Measurements from ENCODE around the gene PRR5. TPM values are rescaled to one million over a fixed set of nuclear protein-coding genes. Genes with fewer than 3 reads are reported as not detected.

PRR5 gene
- total RNA-seq, 1 experiment from 2014 or later, result 11.8 TPM

- Histone ChIP-seq H3K79me1 (ENCODE audit: insufficient read depth, low read depth, low read length, poor library complexity, severe bottlenecking) (no peaks in the 10 kb centered on the region), H4K20me1 (ENCODE audit: control insufficient read depth, insufficient read depth, insufficient read length) (no peaks in the 10 kb centered on the region), H4K91ac (ENCODE audit: insufficient read length, low read depth, low read length) (no peak overlapping the region), H3K56ac (ENCODE audit: insufficient read length, low read depth, low read length) (no peak overlapping the region), H3K23me2 (ENCODE audit: insufficient read length, low read depth, low read length, poor library complexity, severe bottlenecking) (no peaks in the 10 kb centered on the region), H3K27me3 (ENCODE audit: insufficient read depth, low read length) (no peaks in the 10 kb centered on the region), H2BK20ac (ENCODE audit: low read depth, low read length, poor library complexity, severe bottlenecking) (no peak overlapping the region), H2BK15ac (ENCODE audit: low read depth, low read length) (no peak overlapping the region), H2BK12ac (ENCODE audit: insufficient read length, low read depth, low read length) (no peak overlapping the region), H3K23ac (ENCODE audit: insufficient read length, low read depth, low read length) (no peak overlapping the region), H3K14ac (ENCODE audit: insufficient read depth, low read length) (no peak overlapping the region), H3K79me2 (ENCODE audit: insufficient read depth, low read length) (no peaks in the 10 kb centered on the region), H3K4me2 (ENCODE audit: insufficient read depth, insufficient read length, low read length) (no peak overlapping the region), H3K4me1 (ENCODE audit: insufficient read depth, low read length) (peaks cover 2% of the 10 kb centered on the region; the same call in 1 of the 2 replicates), H3T11ph (ENCODE audit: low read length) (no peak overlapping the region), H2BK120ac (ENCODE audit: low read depth, low read length, poor library complexity, severe bottlenecking) (no peak overlapping the region), H2AK5ac (ENCODE audit: insufficient read length, low read length) (no peak overlapping the region), H3K9me3 (ENCODE audit: control insufficient read depth, low read depth, low read length) (no peaks in the 10 kb centered on the region), H3K27ac (ENCODE audit: insufficient read length, low read depth, low read length) (no peak overlapping the region), H2BK5ac (ENCODE audit: insufficient read length, low read length) (no peak overlapping the region), H3K18ac (ENCODE audit: insufficient read length, low read depth, low read length) (no peak overlapping the region), H3K9ac (ENCODE audit: extremely low read depth, insufficient read length, low read length) (no peak overlapping the region), H2AFZ (ENCODE audit: low read length) (no peak overlapping the region), H4K8ac (replicated peaks; ENCODE audit: insufficient read length, low read depth, low read length) (no peak overlapping the region), H3K4ac (ENCODE audit: low read depth, low read length) (no peak overlapping the region), H4K5ac (ENCODE audit: insufficient read length, low read depth, low read length) (no peak overlapping the region)
- DNase-seq, result no peak
- no peaks in the 10 kb centered on the region for H3K9me3 Mint-ChIP-seq
- peaks cover 0 to 3% (median 0%) of the 10 kb centered on the region in 3 experiments; a peak in 1 of 7 replicates for H3K36me3 Mint-ChIP-seq (ENCODE audit: insufficient read depth in 1 of 3, low read depth in 3 of 3)
- no peak overlapping the region for H3K4me3 Mint-ChIP-seq
- TF ChIP-seq CTCF (conservative IDR thresholded peaks at IDR 0.05), result no peak
- peaks cover 15 to 17% of the 10 kb centered on the region in 2 experiments for H3K4me1 Mint-ChIP-seq
- H3K27me3 Mint-ChIP-seq (ENCODE audit: low read depth), result no peaks in the 10 kb centered on the region
- H3K27ac Mint-ChIP-seq, result peak overlapping the region in 1 of 3 experiments; percentile 10; a peak in 3 of 7 replicates
- WGBS (ENCODE audit: extremely low coverage, insufficient read length, low lambda C conversion rate), result no CpG with 5 or more reads among the region's 6 CpGs
Observed at GRCh38 chr22:44724416-44724815, 22.4 kb downstream of the PRR5 start.
